ENCODE data around the gene DENND4B. TPM values are rescaled to one million over a fixed set of nuclear protein-coding genes. Genes with fewer than 3 reads are reported as not detected.

Gene DENND4B
- total RNA-seq, 1 experiment from 2014 or later = 41.3 TPM

DNA sequence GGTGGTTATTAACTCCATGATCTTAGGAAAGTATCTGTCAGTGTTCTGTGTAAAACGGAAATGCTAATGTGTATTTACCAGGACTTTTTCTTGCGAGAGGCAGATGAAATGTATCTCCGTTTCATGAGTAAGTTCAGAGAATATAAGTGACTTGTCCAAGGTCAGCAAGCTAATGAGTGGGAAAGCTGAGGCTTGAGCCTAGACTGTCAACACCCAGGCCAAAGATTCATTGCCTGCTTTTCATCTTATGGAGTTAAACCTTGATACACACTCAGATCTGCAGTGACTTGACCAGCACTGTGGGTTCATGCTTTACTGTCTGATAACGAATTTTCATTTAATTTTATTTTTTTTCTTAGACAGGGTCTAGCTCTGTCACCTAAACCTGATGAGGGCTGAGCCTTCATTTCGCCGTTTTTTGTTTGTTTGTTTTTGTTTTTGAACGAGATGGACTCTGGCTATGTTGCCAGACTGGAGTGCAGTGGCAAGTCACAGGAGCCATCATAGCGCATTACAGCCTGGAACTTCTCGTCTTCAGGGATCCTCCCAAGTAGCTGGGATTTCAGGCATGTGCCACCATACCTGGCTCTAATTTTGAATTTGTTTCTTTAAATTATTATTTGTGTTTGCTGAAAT is 31.9 kb upstream of the DENND4B start:
- Histone ChIP-seq H3K27me3 (ENCODE audit: insufficient read depth, low read depth) (no peaks in the 10 kb centered on the region), H3K36me3 (ENCODE audit: low read depth) (0 out of 2 replicates have a peak, but pooled peaks cover 19% of the 10 kb centered on the region), H4K20me1 (ENCODE audit: insufficient read depth) (no peaks in the 10 kb centered on the region), H3K79me2 (ENCODE audit: low read depth) (peaks cover 24% of the 10 kb centered on the region), H3K9me3 (ENCODE audit: insufficient read depth, low read depth) (no peaks in the 10 kb centered on the region), H2AFZ (peak overlapping the region; percentile 92), H3K4me1 (replicated peaks; ENCODE audit: insufficient read depth) (peaks cover 15% of the 10 kb centered on the region; the same call in 1 of the 2 replicates), H3K9me2 (ENCODE audit: insufficient read depth) (no peaks in the 10 kb centered on the region), H3F3A (ENCODE audit: insufficient read depth, low read depth) (peaks cover 34% of the 10 kb centered on the region), H3K27ac (no peak overlapping the region; the same call in 1 of the 2 replicates), H3K4me3 (peak overlapping the region; percentile 91), H3K4me2 (peak overlapping the region; percentile 75)
- TF ChIP-seq EZH2 (IDR thresholded peaks at IDR 0.05; ENCODE audit: low read depth) = no peak
- TF ChIP-seq, protein P1, sequence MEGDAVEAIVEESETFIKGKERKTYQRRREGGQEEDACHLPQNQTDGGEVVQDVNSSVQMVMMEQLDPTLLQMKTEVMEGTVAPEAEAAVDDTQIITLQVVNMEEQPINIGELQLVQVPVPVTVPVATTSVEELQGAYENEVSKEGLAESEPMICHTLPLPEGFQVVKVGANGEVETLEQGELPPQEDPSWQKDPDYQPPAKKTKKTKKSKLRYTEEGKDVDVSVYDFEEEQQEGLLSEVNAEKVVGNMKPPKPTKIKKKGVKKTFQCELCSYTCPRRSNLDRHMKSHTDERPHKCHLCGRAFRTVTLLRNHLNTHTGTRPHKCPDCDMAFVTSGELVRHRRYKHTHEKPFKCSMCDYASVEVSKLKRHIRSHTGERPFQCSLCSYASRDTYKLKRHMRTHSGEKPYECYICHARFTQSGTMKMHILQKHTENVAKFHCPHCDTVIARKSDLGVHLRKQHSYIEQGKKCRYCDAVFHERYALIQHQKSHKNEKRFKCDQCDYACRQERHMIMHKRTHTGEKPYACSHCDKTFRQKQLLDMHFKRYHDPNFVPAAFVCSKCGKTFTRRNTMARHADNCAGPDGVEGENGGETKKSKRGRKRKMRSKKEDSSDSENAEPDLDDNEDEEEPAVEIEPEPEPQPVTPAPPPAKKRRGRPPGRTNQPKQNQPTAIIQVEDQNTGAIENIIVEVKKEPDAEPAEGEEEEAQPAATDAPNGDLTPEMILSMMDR (conservative IDR thresholded peaks at IDR 0.05) = no peak
- POLR2A ChIA-PET (ENCODE audit: unreplicated experiment) = interaction anchor here (0.6 to 1.1 kb wide), 3 partner anchors 11 to 165 kb away, joined by 4 to 13 read pairs (median 5); partner anchors contain the start of gene CREB3L4
- no peak for DNase-seq
- CTCF ChIA-PET = no interaction called here
- BruUV-seq (replicated peaks) = no TSS peak
- intact Hi-C loops (cut with micrococcal nuclease; ENCODE audit: unreplicated experiment) = no loop called here

DNA sequence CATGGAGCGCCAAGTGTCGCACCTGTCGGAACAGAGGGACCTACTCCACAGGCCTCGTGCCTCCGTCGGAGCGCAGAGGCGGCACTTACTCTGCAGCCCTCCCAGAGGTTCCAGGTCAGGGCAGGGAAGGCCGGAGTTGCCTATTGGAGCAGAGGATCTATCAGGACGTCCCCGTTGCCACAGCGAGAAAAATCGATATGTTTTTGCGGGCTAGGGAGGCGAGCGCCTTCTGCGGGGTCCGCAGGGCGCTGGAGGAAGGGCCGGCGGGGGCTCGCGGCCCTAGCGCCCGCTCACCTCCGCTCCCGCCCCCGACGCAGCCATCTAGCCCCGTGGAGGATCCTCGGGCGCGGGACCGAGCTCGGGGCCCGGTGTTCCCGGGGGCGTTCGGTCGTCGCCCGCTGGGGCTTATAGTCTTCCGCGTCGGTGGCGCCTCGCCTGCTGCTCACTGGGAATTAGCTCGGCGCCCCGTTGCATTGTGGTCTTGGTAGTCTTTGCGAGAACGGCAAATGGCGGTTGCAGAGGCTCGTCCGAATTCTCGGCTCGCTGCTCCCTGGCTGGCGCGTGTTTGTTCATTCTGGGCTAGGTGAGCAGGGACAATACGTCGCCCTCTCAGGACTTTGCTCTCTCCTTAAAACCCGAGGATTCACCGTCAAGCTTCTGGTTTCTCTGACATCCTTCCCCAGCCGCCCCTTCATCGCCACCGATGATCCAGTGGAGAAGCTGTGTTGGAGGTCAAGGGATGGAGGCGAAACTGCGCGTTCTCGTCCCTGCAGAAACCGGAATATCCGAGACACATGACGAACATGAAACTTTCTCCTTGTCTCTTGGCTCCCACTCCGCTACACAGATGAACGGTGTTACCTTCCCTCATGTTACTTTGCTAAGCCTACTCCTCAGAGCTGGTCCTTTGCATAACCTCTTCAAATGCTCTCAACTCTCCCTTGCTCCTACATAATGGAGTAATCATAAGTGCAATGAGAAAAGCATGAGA is 31.0 kb upstream of the DENND4B start, which contains the start of gene JTB:
TSS of gene JTB (minus strand) at position 425 of the 991 bp plus-strand sequence. CDS start at position 3, 422 bp downstream.
- intact Hi-C loops (cut with micrococcal nuclease; ENCODE audit: unreplicated experiment) = loop anchor here (2.0 kb wide), 1 partner anchor 157 kb away; no protein-coding TSS in a partner anchor
- H3K36me3 ChIP-seq (ENCODE audit: low read depth) = 0 out of 2 replicates have a peak, but pooled peaks cover 19% of the 10 kb centered on the region
- BruUV-seq (replicated peaks) = TSS peak; percentile 32
- POLR2A ChIA-PET (ENCODE audit: unreplicated experiment) = interaction anchor here (0.5 to 1.1 kb wide), 9 partner anchors 10 to 442 kb away, joined by 3 to 13 read pairs (median 4); partner anchors contain the start of genes CREB3L4 and SLC39A1
- H3K27me3 ChIP-seq (ENCODE audit: insufficient read depth, low read depth) = no peaks in the 10 kb centered on the region
- peak within 1 kb of the TSS; percentile 91 for H3K4me3 ChIP-seq
- no peaks in the 10 kb centered on the region for H3K9me2 ChIP-seq (ENCODE audit: insufficient read depth)
- peaks cover 24% of the 10 kb centered on the region for H3K79me2 ChIP-seq (ENCODE audit: low read depth)
- TF ChIP-seq EZH2 (IDR thresholded peaks at IDR 0.05; ENCODE audit: low read depth) = no peak
- TF ChIP-seq, protein P1 (conservative IDR thresholded peaks at IDR 0.05) = no peak
- no peaks in the 10 kb centered on the region for H3K9me3 ChIP-seq (ENCODE audit: insufficient read depth, low read depth)
- no peaks in the 10 kb centered on the region for H4K20me1 ChIP-seq (ENCODE audit: insufficient read depth)
- H3K4me1 ChIP-seq (replicated peaks; ENCODE audit: insufficient read depth) = peaks cover 15% of the 10 kb centered on the region; the same call in 1 of the 2 replicates
- peak within 1 kb of the TSS; percentile 92 for H2AFZ ChIP-seq
- peak within 1 kb of the TSS; percentile 75 for H3K4me2 ChIP-seq
- CTCF ChIA-PET = interaction anchor here (0.7 to 1.3 kb wide), 3 partner anchors 10 to 204 kb away, joined by 4 to 6 read pairs (median 4); partner anchors contain the start of gene CREB3L4
- H3K27ac ChIP-seq = peak within 1 kb of the TSS; percentile 58
- peak; percentile 68 to 73 for DNase-seq
- H3F3A ChIP-seq (ENCODE audit: insufficient read depth, low read depth) = peaks cover 35% of the 10 kb centered on the region
